GM19438 (cell line): ENCODE data around the gene GPR33.
"Not testable (repeated sequence)": the region's sequence is repeated elsewhere in the genome, so short reads cannot be mapped to it uniquely, and the experiment has no call there.

Experiments
- ATAC-seq: cut with Tn5 transposase; IDR thresholded peaks from one replicate; pipeline ENCODE4 v1.9.1; 2021; ENCODE audit warnings: low read depth; ENCODE audit not compliant: unreplicated experiment

The GPR33 gene

GRCh38 chr14:31462450-31462849 lies 25.4 kb downstream of the GPR33 start:
- not testable (repeated sequence) for ATAC-seq

- ATAC-seq: no peak
Observed at GRCh38 chr14:31461545-31461944, 26.3 kb downstream of the GPR33 start.

DNA sequence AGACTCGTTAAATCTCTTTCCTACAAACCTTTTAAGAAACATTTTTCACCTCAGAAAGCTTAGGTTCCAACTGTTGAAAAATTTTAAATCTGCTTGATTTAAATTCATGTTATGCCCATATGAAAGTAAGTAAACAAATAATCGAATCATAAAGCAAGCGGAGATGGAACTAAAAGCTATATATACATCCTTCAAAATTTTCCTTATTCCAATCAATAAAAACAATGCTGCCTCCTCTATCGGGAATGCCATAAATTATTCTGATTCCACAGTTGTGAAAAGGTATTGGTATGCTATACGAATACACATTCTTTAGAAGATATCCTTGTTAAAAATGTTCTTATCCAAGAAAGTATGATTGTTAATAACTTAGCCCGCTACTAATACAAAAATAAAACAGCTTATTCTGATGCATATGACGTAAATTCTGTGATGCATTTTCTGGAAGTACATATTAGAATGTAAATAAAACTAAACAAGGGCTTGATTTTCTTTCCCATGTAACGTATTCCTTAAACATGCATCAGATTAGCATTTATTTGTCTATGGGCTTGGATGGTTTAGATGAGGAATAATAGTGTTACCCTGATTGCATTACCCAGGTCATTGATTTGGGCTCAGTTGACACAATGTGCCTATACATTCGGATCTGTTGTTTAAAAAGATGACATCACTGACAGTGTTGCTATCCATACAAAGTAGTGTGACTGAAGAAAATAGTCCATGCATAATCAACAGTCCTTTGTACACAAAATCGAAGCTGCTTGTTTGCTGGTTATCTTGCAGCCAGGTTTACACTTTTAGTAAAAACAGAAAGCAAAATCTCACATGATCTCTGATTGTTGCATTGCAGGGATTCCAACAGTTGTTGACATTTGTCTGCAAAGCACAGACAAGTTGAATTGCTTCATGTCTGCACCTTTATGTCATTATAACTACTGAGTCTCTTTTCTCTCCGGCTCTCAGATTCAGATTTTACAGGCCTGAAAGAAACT lies 29.9 kb downstream of the GPR33 start:
- no peak for ATAC-seq

DNA sequence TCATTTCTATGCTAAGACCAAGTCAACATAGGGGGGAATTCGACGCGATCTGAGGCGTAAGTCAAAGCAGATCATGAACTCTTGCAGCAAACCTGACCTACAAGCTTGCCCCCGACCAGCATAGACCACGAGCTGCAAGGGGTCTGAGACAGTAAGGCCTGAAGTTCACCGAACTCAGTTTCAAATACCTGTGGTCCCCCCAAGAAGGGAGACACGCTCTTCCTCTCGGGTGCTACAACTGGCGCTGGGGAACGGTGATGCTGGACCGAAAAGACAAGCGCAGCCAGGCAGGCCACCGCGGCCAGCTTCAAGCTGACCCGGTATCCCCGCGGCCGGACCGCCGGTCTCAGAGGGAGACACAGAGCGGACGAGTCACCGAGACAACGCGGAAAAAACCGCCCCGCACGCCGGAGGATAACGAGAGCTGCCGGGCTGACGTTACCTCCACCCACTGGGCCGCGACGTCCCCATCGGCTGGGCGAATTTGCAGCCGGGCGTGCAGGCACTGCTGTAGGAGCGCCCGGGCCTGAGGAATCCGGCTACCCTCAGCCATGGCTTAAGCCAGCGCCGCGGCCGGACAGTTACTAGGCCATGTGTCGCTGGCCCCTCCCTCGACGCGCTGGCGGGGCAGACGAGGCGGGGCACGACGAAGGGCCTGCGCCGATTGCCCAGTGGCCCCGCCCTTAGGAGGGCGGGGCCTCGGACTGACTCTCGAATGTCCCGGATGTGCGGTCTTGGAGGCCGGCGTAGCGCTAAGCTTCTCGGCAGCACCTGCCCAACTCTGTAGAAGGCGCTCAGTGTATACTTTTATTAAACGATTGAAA lies 30.8 kb downstream of the GPR33 start, which contains the start of gene DTD2:
Gene DTD2 (minus strand): TSS at position 666 of the 824 bp plus-strand sequence. CDS start 113 bp downstream, at position 553.
- ATAC-seq: peak; percentile 97

- no peak for ATAC-seq
Observed at GRCh38 chr14:31449971-31450610, 37.7 kb downstream of the GPR33 start.

GRCh38 chr14:31449136-31449535 lies 38.7 kb downstream of the GPR33 start:
- ATAC-seq: no peak

DNA sequence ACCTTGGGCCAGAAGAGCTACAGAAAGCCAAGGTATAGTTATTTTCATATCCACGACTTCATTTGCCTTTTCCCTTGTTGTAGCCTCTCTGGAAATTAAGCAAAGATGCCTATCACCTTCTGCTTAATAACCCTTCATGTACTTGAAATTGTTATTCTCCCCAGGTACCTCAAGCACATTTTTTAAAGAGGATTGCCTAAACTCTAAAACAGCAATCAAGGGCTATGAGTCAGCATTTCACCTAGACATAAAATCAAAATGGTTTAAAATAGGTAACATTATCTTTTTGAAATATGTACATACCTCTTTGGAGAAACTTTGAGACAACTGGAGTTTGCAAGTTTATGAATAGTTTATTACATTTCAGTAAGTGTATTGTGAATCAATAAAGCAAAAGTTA lies 42.1 kb downstream of the GPR33 start:
- no peak for ATAC-seq

DNA sequence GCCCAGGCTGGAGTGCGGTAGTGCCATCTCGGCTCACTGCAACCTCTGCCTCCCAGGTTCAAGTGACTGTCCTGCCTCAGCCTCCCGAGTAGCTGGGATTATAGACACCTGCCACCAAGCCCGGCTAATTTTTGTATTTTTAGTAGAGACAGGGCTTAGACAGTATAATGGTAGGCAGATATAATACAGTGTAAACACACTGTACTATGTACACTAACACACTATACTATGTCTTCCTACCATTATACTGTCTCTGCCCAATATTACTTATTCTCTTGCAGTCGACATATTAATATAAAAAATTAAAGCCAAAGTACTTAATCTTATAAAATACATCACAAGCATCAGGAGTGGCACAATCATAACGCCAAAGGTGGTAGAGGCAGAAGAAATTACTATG lies 45.6 kb downstream of the GPR33 start:
- no peak for ATAC-seq

GRCh38 chr14:31441273-31442111 lies 46.3 kb downstream of the GPR33 start:
- ATAC-seq: no peak

DNA sequence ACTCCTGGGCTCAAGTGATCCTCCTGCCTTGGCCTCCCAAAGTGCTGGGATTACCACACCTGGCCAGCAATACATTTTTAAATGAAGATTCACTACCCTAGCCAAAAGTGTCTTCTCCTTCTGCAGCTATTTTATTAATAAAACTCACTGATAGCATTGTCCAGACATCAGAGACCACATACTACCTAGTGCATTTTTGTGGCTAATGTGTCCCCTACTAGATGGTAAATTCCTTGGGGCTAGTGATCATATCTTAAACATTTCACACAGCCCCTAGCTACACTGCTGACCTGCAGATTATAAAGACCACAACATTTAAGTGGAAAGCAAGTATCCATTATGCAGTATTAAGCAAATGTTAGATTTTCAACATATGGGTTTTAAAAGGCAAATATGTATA lies 47.6 kb downstream of the GPR33 start:
- no peak for ATAC-seq

GRCh38 chr14:31439561-31439960 lies 48.3 kb downstream of the GPR33 start:
- no peak for ATAC-seq

DNA sequence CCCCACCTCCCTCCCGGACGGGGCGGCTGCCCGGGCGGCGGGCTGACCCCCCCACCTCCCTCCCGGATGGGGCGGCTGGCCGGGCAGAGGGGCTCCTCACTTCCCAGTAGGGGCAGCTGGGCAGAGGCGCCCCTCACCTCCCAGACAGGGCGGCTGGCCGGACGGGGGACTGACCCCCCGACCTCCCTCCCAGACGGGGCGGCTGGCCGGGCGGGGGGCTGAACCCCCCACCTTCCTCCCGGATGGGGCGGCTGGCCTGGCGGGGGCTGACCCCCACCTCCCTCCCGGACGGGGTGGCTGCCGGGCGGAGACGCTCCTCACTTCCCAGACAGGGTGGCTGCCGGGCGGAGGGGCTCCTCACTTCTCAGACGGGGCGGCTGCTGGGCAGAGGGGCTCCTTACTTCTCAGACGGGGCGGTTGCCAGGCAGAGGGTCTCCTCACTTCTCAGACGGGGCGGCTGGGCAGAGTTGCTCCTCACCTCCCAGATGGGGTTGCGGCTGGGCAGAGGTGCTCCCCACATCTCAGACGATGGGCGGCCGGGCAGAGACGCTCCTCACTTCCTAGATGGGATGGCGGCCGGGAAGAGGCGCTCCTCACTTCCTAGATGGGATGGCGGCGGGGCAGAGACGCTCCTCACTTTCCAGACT lies 50.7 kb downstream of the GPR33 start:
- ATAC-seq: not testable (repeated sequence)

GRCh38 chr14:31435276-31435675 lies 52.6 kb downstream of the GPR33 start:
- ATAC-seq: no peak
